CD4-positive, alpha-beta T cell treated with Interleukin-6 for 4 hours (primary cell): ENCODE measurements around the gene KLHDC10.
"Not testable (repeated sequence)": the region's sequence is repeated elsewhere in the genome, so short reads cannot be mapped to it uniquely, and the experiment has no call there.

Source experiments
- DNase-seq: peaks from one replicate; pipeline ENCODE4 v3.0.0-alpha.2; 2020; ENCODE audit warnings: mixed read lengths

KLHDC10 gene

GRCh38 chr7:130142654-130143333, 72.5 kb downstream of the KLHDC10 start:
- DNase-seq, result no peak

- no peak for DNase-seq
These were observed 73.0 kb downstream of the KLHDC10 start for GRCh38 chr7:130143334-130143732.

- DNase-seq, result no peak
These were observed 73.6 kb downstream of the KLHDC10 start for GRCh38 chr7:130143986-130144311.

GRCh38 chr7:130144312-130145171, 74.2 kb downstream of the KLHDC10 start:
- DNase-seq, result no peak

- DNase-seq, result no peak
These were observed 75.2 kb downstream of the KLHDC10 start for GRCh38 chr7:130145424-130146100.

- not testable (repeated sequence) for DNase-seq
These were observed 75.8 kb downstream of the KLHDC10 start for GRCh38 chr7:130146142-130146541.

- DNase-seq, result no peak
These were observed 76.5 kb downstream of the KLHDC10 start for GRCh38 chr7:130146693-130147405.

- DNase-seq, result no peak
These were observed 77.5 kb downstream of the KLHDC10 start for GRCh38 chr7:130147710-130148325.

- DNase-seq, result no peak
These were observed 78.2 kb downstream of the KLHDC10 start for GRCh38 chr7:130148561-130148960.

- DNase-seq, result no peak
These were observed 79.2 kb downstream of the KLHDC10 start for GRCh38 chr7:130149281-130150139.

- no peak for DNase-seq
These were observed 80.3 kb downstream of the KLHDC10 start for GRCh38 chr7:130150587-130150986.

GRCh38 chr7:130151591-130152492, 81.5 kb downstream of the KLHDC10 start:
- peak; percentile 37 for DNase-seq

- no peak for DNase-seq
These were observed 82.3 kb downstream of the KLHDC10 start for GRCh38 chr7:130152493-130153210.

- DNase-seq, result no peak
These were observed 83.0 kb downstream of the KLHDC10 start for GRCh38 chr7:130153211-130153908.

- DNase-seq, result no peak
These were observed 83.8 kb downstream of the KLHDC10 start for GRCh38 chr7:130154131-130154500.

- DNase-seq, result no peak
These were observed 84.4 kb downstream of the KLHDC10 start for GRCh38 chr7:130154501-130155317.

GRCh38 chr7:130156140-130156539, 85.8 kb downstream of the KLHDC10 start:
- DNase-seq, result no peak

- DNase-seq, result no peak
These were observed 87.4 kb downstream of the KLHDC10 start for GRCh38 chr7:130157700-130158099.
